GM12878 (cell line): ENCODE measurements around the gene GRIPAP1. TPM values are rescaled to one million over a fixed set of nuclear protein-coding genes. Genes with fewer than 3 reads are reported as not detected.

ENCODE experiments used
- ATAC-seq: fragments of 200-7000 bp; cut with Tn5 transposase; 3 replicates; pipeline ENCODE4 v1.9.1; 2020; ENCODE audit warnings: mild to moderate bottlenecking, moderate library complexity
- BruUV-seq: library from RNA; stranded (reverse); fragments of 400-500 nt; replicated peaks from 2 replicates; lab custom pipeline; 2021; lab: Mats Ljungman, UMichigan
- CTCF ChIA-PET: fragments of 300-600 bp; sonication (Branson Sonifier 250); formaldehyde crosslinking; extraction: SDS; loops from one replicate; lab custom pipeline; 2021; ENCODE audit warnings: inconsistent platforms; lab: Yijun Ruan, JAX
- POLR2A ChIA-PET: fragments of 350-600 bp; formaldehyde crosslinking; extraction: SDS; loops from one replicate; lab custom pipeline; 2021; ENCODE audit warnings: inconsistent platforms; lab: Charles Lee
- RAD21 ChIA-PET: fragments of 300-600 bp; sonication (Branson Sonifier 250); formaldehyde crosslinking; loops from one replicate; lab custom pipeline; 2023; ENCODE audit warnings: antibody characterized with exemption; ENCODE audit not compliant: unreplicated experiment; lab: Charles Lee
- SMC1A ChIA-PET: fragments of 300-600 bp; sonication (Branson Sonifier 250); formaldehyde crosslinking; loops from one replicate; lab custom pipeline; 2023; ENCODE audit not compliant: unreplicated experiment, uncharacterized antibody; lab: Charles Lee
- DNase-seq: peaks from one replicate; pipeline ENCODE4 v3.0.0-alpha.2; 2011; ENCODE audit warnings: low read depth, low spot score
- FAIRE-seq: peaks from 3 replicates; lab custom pipeline; 2011; peaks lifted over from hg19 to GRCh38; lab: Jason Lieb, UNC
- H2AFZ ChIP-seq: 2 replicates; pipeline ENCODE4 v1.6.0; 2011; ENCODE audit warnings: low read depth, low read length, control low read depth; ENCODE audit not compliant: control insufficient read depth
- H3K27ac ChIP-seq: 2 replicates; pipeline ENCODE4 v1.5.1; 2011; ENCODE audit warnings: control low read depth; ENCODE audit not compliant: control insufficient read depth, insufficient read depth
- H3K27me3 ChIP-seq, 2 experiments: replicated peaks in 1 of 2; 2 replicates each; pipeline versions ENCODE4 v1.6.0 to v1.6.1; 2011; ENCODE audit warnings: low read length in 1 of 2; ENCODE audit not compliant: control insufficient read depth in 2 of 2, insufficient read depth in 2 of 2
- H3K36me3 ChIP-seq, 2 experiments: 2 replicates each; pipeline ENCODE4 v1.5.1; 2011; ENCODE audit warnings: low read length in 1 of 2; ENCODE audit not compliant: control insufficient read depth in 2 of 2, insufficient read depth in 2 of 2
- H3K4me1 ChIP-seq: 2 replicates; pipeline ENCODE4 v1.6.1; 2011; ENCODE audit warnings: mild to moderate bottlenecking, low read length, moderate library complexity, mixed read lengths; ENCODE audit not compliant: control insufficient read depth, insufficient read depth
- H3K4me2 ChIP-seq: 2 replicates; pipeline ENCODE4 v1.6.0; 2011; ENCODE audit warnings: control low read depth; ENCODE audit not compliant: control insufficient read depth, insufficient read depth
- H3K4me3 ChIP-seq: fragments of 200-600 bp; sonication (generic); 2 replicates; pipeline ENCODE4 v1.5.1; 2016
- H3K79me2 ChIP-seq: 2 replicates; pipeline ENCODE4 v1.6.0; 2011; ENCODE audit warnings: low read length; ENCODE audit not compliant: control insufficient read depth, insufficient read depth
- H3K9ac ChIP-seq: 2 replicates; pipeline ENCODE4 v1.8.0; 2011; ENCODE audit warnings: low read length, control low read depth, mixed read lengths; ENCODE audit not compliant: control insufficient read depth, insufficient read depth
- H3K9me3 ChIP-seq: replicated peaks from 3 replicates; pipeline ENCODE4 v1.5.1; 2011; ENCODE audit warnings: mild to moderate bottlenecking, low read length; ENCODE audit not compliant: control insufficient read depth, insufficient read depth
- H4K20me1 ChIP-seq: 2 replicates; pipeline ENCODE4 v1.6.0; 2011; ENCODE audit not compliant: control insufficient read depth, insufficient read depth
- CBX3 ChIP-seq: fragments of 200-600 bp; sonication (generic); IDR thresholded peaks from 2 replicates; pipeline ENCODE4 v1.6.1; 2016; ENCODE audit warnings: low read depth, borderline replicate concordance
- JUNB ChIP-seq: IDR thresholded peaks from 2 replicates; pipeline ENCODE4 v1.6.1; 2016; ENCODE audit warnings: antibody characterized with exemption, mild to moderate bottlenecking
- POLR2AphosphoS2 ChIP-seq: IDR thresholded peaks from 2 replicates; pipeline ENCODE4 v1.6.1; 2011; ENCODE audit warnings: low read depth, mild to moderate bottlenecking, low read length, improper control_type of control experiment, moderate library complexity
- RCOR1 ChIP-seq: conservative IDR thresholded peaks from 2 replicates; pipeline ENCODE4 v1.6.1; 2012; ENCODE audit warnings: low read depth, low read length, improper control_type of control experiment
- SIX5 ChIP-seq: IDR thresholded peaks from 2 replicates; pipeline ENCODE4 v1.6.1; 2011; ENCODE audit warnings: mild to moderate bottlenecking, low read depth, low read length, moderate library complexity; ENCODE audit not compliant: severe bottlenecking
- SMARCA5 ChIP-seq: fragments of 450-650 bp; IDR thresholded peaks from 2 replicates; pipeline ENCODE4 v1.6.1; 2017; ENCODE audit warnings: mild to moderate bottlenecking
- STAT3 ChIP-seq: IDR thresholded peaks from 2 replicates; pipeline ENCODE4 v1.6.1; 2011; ENCODE audit warnings: low read depth, low read length, improper control_type of control experiment
- TAF1 ChIP-seq: IDR thresholded peaks from 2 replicates; pipeline ENCODE4 v1.6.1; 2011; ENCODE audit warnings: mild to moderate bottlenecking, low read depth, low read length, borderline replicate concordance
- WGBS: methylation state at CpG from one replicate; pipeline ENCODE4 v1.1.6; 2016; ENCODE audit warnings: low lambda C conversion rate; ENCODE audit not compliant: insufficient replicate concordance, insufficient coverage; ENCODE audit errors: missing lambda C conversion rate; 5-methylcytosine and 5-hydroxymethylcytosine counted together
- in situ Hi-C: fragments of 300-500 bp; cut with MboI; formaldehyde crosslinking; loops from 9 replicates; pipeline ENCODE4 v1.14.3; 2018; ENCODE audit warnings: mixed read lengths
- intact Hi-C: fragments of 100-400 bp; cut with micrococcal nuclease; formaldehyde crosslinking; loops from one replicate; pipeline ENCODE4 v1.14.2; 2022; ENCODE audit not compliant: unreplicated experiment
- polyA plus RNA-seq, 11 experiments: library from polyadenylated mRNA; depleted of rRNA in 4 of 11; unstranded in 6 of 11; stranded (reverse) in 5 of 11; fragments of >200 nt; fragmentation: Nextera tagmentation in 4 of 11; fragmentation: Illumina TruSeq in 1 of 11; extraction: Ambion mirVana in 4 of 11; extraction: Trizol in 1 of 11; gene quantifications; 1 replicate in 1 of 11; 2 replicates in 10 of 11; pipeline versions ENCODE4 v1.2.1 to v1.2.3, GENCODE V29; 2011 to 2016; ENCODE audit warnings: inconsistent platforms in 2 of 11, missing spikeins in 2 of 11, low read depth in 1 of 11
- total RNA-seq, 4 experiments: library from RNA; depleted of rRNA in 3 of 4; stranded (reverse); fragments of >200 nt in 3 of 4; fragmentation: Illumina TruSeq in 1 of 4; extraction: Trizol in 1 of 4; gene quantifications; 2 replicates each; pipeline versions ENCODE4 v1.2.1 to v1.2.3, GENCODE V29; 2013 to 2021
- TF ChIP-seq, protein P1 (sequence below): fragments of 450-650 bp; formaldehyde crosslinking; IDR thresholded peaks from 2 replicates; pipeline ENCODE4 v1.5.0; 2022; ENCODE audit warnings: mild to moderate bottlenecking, missing genetic modification characterization

Gene GRIPAP1
- total and polyA plus RNA-seq, 10 of the 15 experiments (the other 5 are each of a cell fraction or from before 2014, with no cell fraction given): 4.2 to 44.7 (median 25.8) TPM

DNA sequence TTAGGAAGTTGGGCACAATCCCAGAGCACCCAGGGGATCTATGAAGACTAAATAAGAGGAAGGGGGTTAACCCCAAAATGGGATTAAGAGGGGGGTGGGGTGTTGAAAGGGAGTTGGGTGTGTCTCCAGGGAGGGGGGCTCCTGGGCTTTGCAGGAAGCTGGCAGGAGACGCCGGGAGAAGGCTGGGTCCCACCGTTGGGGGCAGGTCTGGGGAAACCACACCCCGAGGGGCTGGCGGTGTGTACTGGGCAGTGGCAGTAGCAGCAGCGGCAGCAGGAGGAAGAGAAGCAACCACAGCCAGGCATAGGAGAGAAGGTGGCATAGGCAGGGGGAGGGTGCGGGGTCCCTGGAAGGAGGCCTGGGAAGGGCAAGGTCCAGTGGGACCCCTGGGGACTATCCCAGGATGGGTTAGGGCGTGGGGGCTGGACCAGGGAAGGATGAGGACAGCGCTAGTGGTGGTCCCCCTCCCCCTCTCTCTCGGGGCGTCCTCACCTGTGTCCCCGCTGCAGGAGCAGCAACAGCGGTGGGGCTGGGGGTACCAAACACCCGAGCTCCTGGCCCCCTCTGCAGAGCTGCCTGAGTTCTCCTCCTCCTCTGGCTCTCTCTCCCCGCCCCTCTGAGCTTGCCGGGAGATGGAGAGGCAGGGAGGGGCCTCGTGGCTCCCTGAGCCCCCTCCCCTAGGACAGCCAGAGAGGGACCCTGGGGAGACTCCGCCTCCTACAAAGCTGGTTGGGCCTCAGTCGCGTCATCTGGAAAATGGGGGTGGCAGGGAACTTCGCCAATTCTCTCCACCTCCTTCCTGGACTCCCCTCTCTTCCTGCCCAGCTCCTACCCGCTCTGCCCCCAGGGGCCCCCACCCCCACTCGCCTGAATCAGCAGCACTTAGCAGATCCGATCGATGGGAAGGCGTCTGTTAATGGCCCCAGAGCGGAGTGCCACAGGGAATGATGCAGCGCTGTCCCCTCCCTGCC, 30.5 kb downstream of the GRIPAP1 start, which contains the start of gene KCND1:
TSS of gene KCND1 (minus strand) at position 596 of the 971 bp plus-strand sequence. CDS start 1,573 bp downstream, outside the sequence.
- TF ChIP-seq STAT3: no peak
- ATAC-seq (peak; percentile 34), DNase-seq (no peak), FAIRE-seq (no peak)
- peak within 1 kb of the TSS; percentile 25; the same call in 1 of the 2 replicates for H3K4me2 ChIP-seq
- no peaks in the 10 kb centered on the region for H3K27me3 ChIP-seq
- H3K36me3 ChIP-seq: no peaks in the 10 kb centered on the region; a peak in 2 of 4 replicates
- BruUV-seq: no TSS peak
- H2AFZ ChIP-seq: no peak within 1 kb of the TSS
- whole genome bisulfite sequencing: 37% methylated on average over 16 of the region's 28 CpGs
- ChIA-PET SMC1A (interaction anchor here (2.3 kb wide), 1 partner anchor 72 kb away, joined by 8 read pairs; no protein-coding TSS in a partner anchor), CTCF (interaction anchor here (0.5 to 2.4 kb wide), 6 partner anchors 10 to 133 kb away, joined by 3 to 16 read pairs (median 4); partner anchors contain the start of gene TFE3), POLR2A (interaction anchor here (1.0 kb wide), 1 partner anchor 14 kb away, joined by 3 read pairs; the partner anchor contains the start of gene OTUD5), RAD21 (interaction anchor here (1.4 kb wide), 1 partner anchor 73 kb away, joined by 4 read pairs; the partner anchor contains the start of genes PQBP1 and TIMM17B)
- no peak within 1 kb of the TSS for H3K27ac ChIP-seq
- no peak within 1 kb of the TSS for H3K4me3 ChIP-seq
- H3K4me1 ChIP-seq: peaks cover 5% of the 10 kb centered on the region
- H3K9me3 ChIP-seq: no peaks in the 10 kb centered on the region; the same call in 2 of the 3 replicates
- no peaks in the 10 kb centered on the region for H4K20me1 ChIP-seq
- no peaks in the 10 kb centered on the region for H3K79me2 ChIP-seq
- intact Hi-C loops: loop anchor here (1.0 kb wide), 1 partner anchor 72 kb away; the partner anchor contains the start of gene TFE3
- in situ Hi-C loops: no loop called here
- no peak within 1 kb of the TSS for H3K9ac ChIP-seq

DNA sequence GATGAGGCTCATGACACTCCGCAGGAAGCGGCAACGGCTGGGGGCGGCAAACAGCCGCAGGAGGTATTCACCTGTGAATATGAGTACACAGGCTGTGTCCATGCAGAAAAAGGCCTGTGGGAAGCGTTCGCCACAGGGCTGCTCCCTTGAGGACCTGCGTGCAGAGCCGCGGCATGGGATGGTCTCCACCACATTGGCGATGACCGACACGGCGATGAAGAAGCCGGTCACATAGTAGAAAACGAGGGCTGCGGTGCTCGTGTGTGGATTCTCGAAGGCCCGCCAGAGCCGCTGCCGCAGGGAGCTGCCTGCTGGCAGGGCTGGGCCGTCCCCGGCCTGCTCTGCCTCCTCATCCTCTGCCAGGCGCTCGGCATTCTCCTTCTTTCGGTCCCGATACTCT, 32.6 kb downstream of the GRIPAP1 start:
- H3K79me2 ChIP-seq: no peaks in the 10 kb centered on the region
- H3K4me2 ChIP-seq: no peak overlapping the region
- H3K27ac ChIP-seq: no peak overlapping the region
- no peaks in the 10 kb centered on the region for H3K27me3 ChIP-seq
- WGBS: 95% methylated on average over 27 of the region's 28 CpGs
- no peaks in the 10 kb centered on the region; the same call in 2 of the 3 replicates for H3K9me3 ChIP-seq
- in situ Hi-C loops: loop anchor here (5.0 kb wide), 1 partner anchor 73 kb away; the partner anchor contains the start of gene TFE3
- H3K36me3 ChIP-seq: no peaks in the 10 kb centered on the region; a peak in 2 of 4 replicates
- RAD21 ChIA-PET: interaction anchor here (1.4 kb wide), 1 partner anchor 11 kb away, joined by 3 read pairs; no protein-coding TSS in a partner anchor
- no peak overlapping the region for H3K9ac ChIP-seq
- H3K4me1 ChIP-seq: peaks cover 5% of the 10 kb centered on the region
- no peak for FAIRE-seq
- no peak for ATAC-seq
- intact Hi-C loops: no loop called here
- POLR2A ChIA-PET: no interaction called here
- no peak overlapping the region for H2AFZ ChIP-seq
- no peak overlapping the region for H3K4me3 ChIP-seq
- SMC1A ChIA-PET: no interaction called here
- BruUV-seq: no TSS peak
- CTCF ChIA-PET: no interaction called here
- H4K20me1 ChIP-seq: no peaks in the 10 kb centered on the region
- DNase-seq: no peak
- TF ChIP-seq TAF1 (no peak), SMARCA5 (no peak), SIX5 (no peak), CBX3 (no peak), POLR2AphosphoS2 (no peak), JUNB (no peak), RCOR1 (no peak)
- TF ChIP-seq, protein P1, sequence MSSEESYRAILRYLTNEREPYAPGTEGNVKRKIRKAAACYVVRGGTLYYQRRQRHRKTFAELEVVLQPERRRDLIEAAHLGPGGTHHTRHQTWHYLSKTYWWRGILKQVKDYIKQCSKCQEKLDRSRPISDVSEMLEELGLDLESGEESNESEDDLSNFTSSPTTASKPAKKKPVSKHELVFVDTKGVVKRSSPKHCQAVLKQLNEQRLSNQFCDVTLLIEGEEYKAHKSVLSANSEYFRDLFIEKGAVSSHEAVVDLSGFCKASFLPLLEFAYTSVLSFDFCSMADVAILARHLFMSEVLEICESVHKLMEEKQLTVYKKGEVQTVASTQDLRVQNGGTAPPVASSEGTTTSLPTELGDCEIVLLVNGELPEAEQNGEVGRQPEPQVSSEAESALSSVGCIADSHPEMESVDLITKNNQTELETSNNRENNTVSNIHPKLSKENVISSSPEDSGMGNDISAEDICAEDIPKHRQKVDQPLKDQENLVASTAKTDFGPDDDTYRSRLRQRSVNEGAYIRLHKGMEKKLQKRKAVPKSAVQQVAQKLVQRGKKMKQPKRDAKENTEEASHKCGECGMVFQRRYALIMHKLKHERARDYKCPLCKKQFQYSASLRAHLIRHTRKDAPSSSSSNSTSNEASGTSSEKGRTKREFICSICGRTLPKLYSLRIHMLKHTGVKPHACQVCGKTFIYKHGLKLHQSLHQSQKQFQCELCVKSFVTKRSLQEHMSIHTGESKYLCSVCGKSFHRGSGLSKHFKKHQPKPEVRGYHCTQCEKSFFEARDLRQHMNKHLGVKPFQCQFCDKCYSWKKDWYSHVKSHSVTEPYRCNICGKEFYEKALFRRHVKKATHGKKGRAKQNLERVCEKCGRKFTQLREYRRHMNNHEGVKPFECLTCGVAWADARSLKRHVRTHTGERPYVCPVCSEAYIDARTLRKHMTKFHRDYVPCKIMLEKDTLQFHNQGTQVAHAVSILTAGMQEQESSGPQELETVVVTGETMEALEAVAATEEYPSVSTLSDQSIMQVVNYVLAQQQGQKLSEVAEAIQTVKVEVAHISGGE: no peak
